H1 (cell line): Measurements from ENCODE around the gene WDR7. TPM values are rescaled to one million over a fixed set of nuclear protein-coding genes. Genes with fewer than 3 reads are reported as not detected.

ENCODE experiments used
- CTCF ChIA-PET: fragments of 300-600 bp; sonication (Branson Sonifier 250); formaldehyde crosslinking; loops from one replicate; lab custom pipeline; 2021; ENCODE audit not compliant: partially characterized antibody; lab: Charles Lee
- POLR2A ChIA-PET: fragments of 300-600 bp; sonication (Branson Sonifier 250); formaldehyde crosslinking; loops from one replicate; lab custom pipeline; 2021; ENCODE audit warnings: inconsistent platforms; ENCODE audit not compliant: partially characterized antibody; lab: Charles Lee
- DNase-seq, 2 experiments: peaks; one replicate each; pipeline versions ENCODE4 v3.0.0 to v3.0.0-alpha.2; 2010 to 2022; ENCODE audit warnings: low spot score in 2 of 2, low read depth in 1 of 2, mixed read lengths in 1 of 2
- FAIRE-seq: peaks from 2 replicates; lab custom pipeline; 2011; peaks lifted over from hg19 to GRCh38; lab: Jason Lieb, UNC
- H2AFZ ChIP-seq: 2 replicates; pipeline ENCODE4 v1.8.1; 2012; ENCODE audit warnings: low read length, inconsistent platforms
- H2AK5ac ChIP-seq: 2 replicates; pipeline ENCODE4 v1.6.1; 2013; ENCODE audit warnings: low read depth, low read length
- H2BK120ac ChIP-seq: replicated peaks from 2 replicates; pipeline ENCODE3; 2013; ENCODE audit warnings: low read depth, low read length, inconsistent platforms
- H2BK12ac ChIP-seq: 2 replicates; pipeline ENCODE4 v1.6.1; 2013; ENCODE audit warnings: low read depth, low read length
- H2BK15ac ChIP-seq: 2 replicates; pipeline ENCODE4 v1.6.1; 2013; ENCODE audit warnings: low read length
- H2BK20ac ChIP-seq: 2 replicates; pipeline ENCODE4 v1.6.1; 2013; ENCODE audit warnings: low read length
- H2BK5ac ChIP-seq: 2 replicates; pipeline ENCODE4 v1.6.1; 2013; ENCODE audit warnings: low read depth, low read length
- H3K14ac ChIP-seq: 2 replicates; pipeline ENCODE4 v1.6.1; 2013; ENCODE audit warnings: inconsistent platforms; ENCODE audit not compliant: insufficient read length
- H3K18ac ChIP-seq: 2 replicates; pipeline ENCODE4 v1.6.1; 2013; ENCODE audit warnings: low read length; ENCODE audit errors: extremely low read depth
- H3K23ac ChIP-seq: 2 replicates; pipeline ENCODE4 v1.6.1; 2013; ENCODE audit warnings: inconsistent platforms; ENCODE audit not compliant: insufficient read length
- H3K23me2 ChIP-seq: 2 replicates; pipeline ENCODE4 v1.6.1; 2013; ENCODE audit warnings: low read depth, low read length
- H3K27ac ChIP-seq: 2 replicates; pipeline ENCODE4 v1.6.1; 2011; ENCODE audit warnings: low read depth, low read length, inconsistent platforms
- H3K27me3 ChIP-seq, 4 experiments: replicated peaks in 1 of 4; 1 replicate in 1 of 4; 2 replicates in 3 of 4; pipeline versions ENCODE4 v1.6.1 to v1.8.1; 2011 to 2013; ENCODE audit warnings: low read length in 3 of 4, mild to moderate bottlenecking in 3 of 4, inconsistent platforms in 2 of 4, mixed read lengths in 2 of 4, moderate library complexity in 1 of 4; ENCODE audit not compliant: control insufficient read depth in 3 of 4, insufficient read depth in 3 of 4; ENCODE audit errors: extremely low read depth in 1 of 4
- H3K36me3 ChIP-seq, 4 experiments: 2 replicates each; pipeline versions ENCODE4 v1.6.1 to v1.8.1; 2011 to 2013; ENCODE audit warnings: mild to moderate bottlenecking in 4 of 4, low read length in 3 of 4, moderate library complexity in 2 of 4, control low read depth in 1 of 4, inconsistent platforms in 1 of 4; ENCODE audit not compliant: insufficient read depth in 4 of 4, control insufficient read depth in 2 of 4
- H3K4ac ChIP-seq: replicated peaks from 2 replicates; pipeline ENCODE3; 2013; ENCODE audit warnings: low read length, low read depth, mixed read lengths, inconsistent platforms; ENCODE audit not compliant: insufficient read length
- H3K4me1 ChIP-seq, 4 experiments: replicated peaks in 1 of 4; 1 replicate in 1 of 4; 2 replicates in 3 of 4; pipeline versions ENCODE4 v1.6.1 to v1.8.1; 2011 to 2013; ENCODE audit warnings: low read length in 3 of 4, inconsistent platforms in 2 of 4, mixed read lengths in 1 of 4; ENCODE audit not compliant: insufficient read depth in 4 of 4, control insufficient read depth in 3 of 4
- H3K4me2 ChIP-seq, 2 experiments: 2 replicates each; pipeline versions ENCODE4 v1.6.1 to v1.8.1; 2011 to 2013; ENCODE audit warnings: low read depth in 2 of 2, low read length in 2 of 2, control low read depth in 1 of 2, inconsistent platforms in 1 of 2, mild to moderate bottlenecking in 1 of 2; ENCODE audit not compliant: insufficient read depth in 1 of 2
- H3K4me3 ChIP-seq, 4 experiments: fragments of 200-600, 300-600 bp in 1 of 4; sonication (generic), shearing (Covaris generic), sonication (Bioruptor Twin) in 1 of 4; 2 replicates each; pipeline versions ENCODE4 v1.5.1 to v1.8.1; 2011 to 2016; ENCODE audit warnings: low read length in 4 of 4, low read depth in 3 of 4, control low read depth in 2 of 4, inconsistent platforms in 2 of 4, mild to moderate bottlenecking in 2 of 4, mixed read lengths in 1 of 4, moderate library complexity in 1 of 4; ENCODE audit not compliant: insufficient read depth in 2 of 4; ENCODE audit errors: extremely low read depth in 1 of 4
- H3K56ac ChIP-seq: replicated peaks from 2 replicates; pipeline ENCODE3; 2013; ENCODE audit warnings: low read depth, mild to moderate bottlenecking, mixed read lengths, low read length, inconsistent platforms; ENCODE audit not compliant: insufficient read length
- H3K79me1 ChIP-seq: 2 replicates; pipeline ENCODE4 v1.6.1; 2013; ENCODE audit warnings: low read depth, low read length, control low read depth
- H3K79me2 ChIP-seq, 2 experiments: 2 replicates each; pipeline versions ENCODE4 v1.6.1 to v1.8.1; 2012 to 2013; ENCODE audit warnings: low read length in 2 of 2, mild to moderate bottlenecking in 2 of 2, inconsistent platforms in 1 of 2; ENCODE audit not compliant: insufficient read depth in 2 of 2, control insufficient read depth in 1 of 2
- H3K9ac ChIP-seq, 4 experiments: replicated peaks in 1 of 4; 1 replicate in 1 of 4; 2 replicates in 3 of 4; pipeline versions ENCODE4 v1.6.1 to v1.8.1; 2011 to 2013; ENCODE audit warnings: low read depth in 3 of 4, low read length in 3 of 4, control low read depth in 2 of 4, mild to moderate bottlenecking in 2 of 4, moderate library complexity in 2 of 4, inconsistent platforms in 1 of 4; ENCODE audit errors: extremely low read depth in 1 of 4
- H3K9me3 ChIP-seq, 2 experiments: 2 replicates each; pipeline versions ENCODE4 v1.6.1 to v1.8.1; 2012 to 2013; ENCODE audit warnings: mild to moderate bottlenecking in 2 of 2, moderate library complexity in 2 of 2, control low read depth in 1 of 2, inconsistent platforms in 1 of 2, low read depth in 1 of 2, low read length in 1 of 2, mixed read lengths in 1 of 2; ENCODE audit not compliant: insufficient read depth in 2 of 2
- H4K20me1 ChIP-seq, 2 experiments: replicated peaks in 1 of 2; 2 replicates each; pipeline versions ENCODE3 to v1.8.1; 2011 to 2013; ENCODE audit warnings: inconsistent platforms in 2 of 2, low read length in 2 of 2, mild to moderate bottlenecking in 1 of 2; ENCODE audit not compliant: insufficient read depth in 2 of 2, control insufficient read depth in 1 of 2
- H4K5ac ChIP-seq: 2 replicates; pipeline ENCODE4 v1.6.1; 2013; ENCODE audit warnings: low read length, low read depth, mixed read lengths, inconsistent platforms; ENCODE audit not compliant: insufficient read length
- H4K8ac ChIP-seq: 2 replicates; pipeline ENCODE4 v1.8.0; 2013; ENCODE audit warnings: mild to moderate bottlenecking, moderate library complexity, low read length, inconsistent platforms; ENCODE audit not compliant: insufficient read depth; ENCODE audit errors: extremely low read depth
- H4K91ac ChIP-seq: replicated peaks from 2 replicates; pipeline ENCODE3; 2013; ENCODE audit warnings: low read length, mixed read lengths, inconsistent platforms; ENCODE audit not compliant: insufficient read length
- ATF2 ChIP-seq: IDR thresholded peaks from 2 replicates; pipeline ENCODE4 v1.6.1; 2012; ENCODE audit warnings: low read length, inconsistent platforms
- BCL11A ChIP-seq, 2 experiments: IDR thresholded peaks; one replicate each; pipeline ENCODE4 v1.6.1; 2011; ENCODE audit warnings: low read depth in 2 of 2, low read length in 2 of 2, mild to moderate bottlenecking in 2 of 2
- CHD1 ChIP-seq: IDR thresholded peaks from 2 replicates; pipeline ENCODE4 v1.6.1; 2012; ENCODE audit warnings: low read depth, low read length, improper control_type of control experiment
- EP300 ChIP-seq, 2 experiments: IDR thresholded peaks; 1 replicate in 1 of 2; 2 replicates in 1 of 2; pipeline ENCODE4 v1.6.1; 2011 to 2012; ENCODE audit warnings: low read depth in 2 of 2, low read length in 2 of 2, mild to moderate bottlenecking in 2 of 2, borderline replicate concordance in 1 of 2, inconsistent platforms in 1 of 2, moderate library complexity in 1 of 2
- FOSL1 ChIP-seq: IDR thresholded peaks from 2 replicates; pipeline ENCODE4 v1.6.1; 2011; ENCODE audit warnings: mild to moderate bottlenecking, low read depth, low read length, moderate library complexity; ENCODE audit not compliant: insufficient read depth
- GABPA ChIP-seq: IDR thresholded peaks from 2 replicates; pipeline ENCODE4 v1.6.1; 2011; ENCODE audit warnings: mild to moderate bottlenecking, low read length, moderate library complexity, borderline replicate concordance; ENCODE audit not compliant: insufficient read depth
- SIRT6 ChIP-seq: IDR thresholded peaks from one replicate; pipeline ENCODE4 v1.7.1; 2012; ENCODE audit warnings: low read length, inconsistent platforms
- SP4 ChIP-seq: IDR thresholded peaks from 2 replicates; pipeline ENCODE4 v1.6.1; 2012; ENCODE audit warnings: low read length, inconsistent platforms
- TAF1 ChIP-seq: IDR thresholded peaks from 2 replicates; pipeline ENCODE4 v1.6.1; 2011; ENCODE audit warnings: mild to moderate bottlenecking, low read depth, low read length
- TBP ChIP-seq: IDR thresholded peaks from 2 replicates; pipeline ENCODE4 v1.6.1; 2011; ENCODE audit warnings: low read depth, low read length, improper control_type of control experiment
- YY1 ChIP-seq: IDR thresholded peaks from 2 replicates; pipeline ENCODE4 v1.6.1; 2011; ENCODE audit warnings: low read depth, mild to moderate bottlenecking, low read length
- WGBS, 2 experiments: shearing (Covaris generic) in 1 of 2; methylation state at CpG; one replicate each; pipeline versions ENCODE4 v1.1.6 to v1.1.7; 2013 to 2015; ENCODE audit warnings: low lambda C conversion rate in 2 of 2, mixed read lengths in 2 of 2, inconsistent platforms in 1 of 2, low coverage in 1 of 2, missing lambda C conversion rate in 1 of 2; ENCODE audit not compliant: insufficient replicate concordance in 2 of 2, insufficient coverage in 1 of 2, insufficient read length in 1 of 2; ENCODE audit errors: extremely low coverage in 1 of 2, missing lambda C conversion rate in 1 of 2; 5-methylcytosine and 5-hydroxymethylcytosine counted together
- polyA plus RNA-seq, 7 experiments: library from polyadenylated mRNA; depleted of rRNA in 3 of 7; stranded (reverse) in 5 of 7; unstranded in 2 of 7; fragments of >200 nt in 5 of 7; fragments of 200-250 nt in 2 of 7; gene quantifications; 1 replicate in 5 of 7; 2 replicates in 1 of 7; 4 replicates in 1 of 7; pipeline versions ENCODE4 v1.2.1 to v1.2.3, GENCODE V29; 2011 to 2013; ENCODE audit warnings: missing spikeins in 2 of 7, mixed read lengths in 2 of 7
- total RNA-seq: library from RNA; stranded (reverse); fragmentation: NEBNext Ultra II Directional; extraction: Animal tissue kit (Norgen Biotek cat#: 25700); gene quantifications from 2 replicates; pipeline ENCODE4 v1.2.1, GENCODE V29; 2021

WDR7 gene
- total and polyA plus RNA-seq, 2 of the 8 experiments (the other 6 are each of a cell fraction or from before 2014, with no cell fraction given) = 5.5 to 15.2 TPM

GRCh38 chr18:56789004-56789888 is 138.1 kb downstream of the WDR7 start:
- H3K36me3 ChIP-seq = no peaks in the 10 kb centered on the region
- FAIRE-seq = no peak
- H3K14ac ChIP-seq = no peak overlapping the region
- no peak overlapping the region for H3K4me2 ChIP-seq
- no peak overlapping the region for H2BK12ac ChIP-seq
- H3K23ac ChIP-seq = no peak overlapping the region
- no peaks in the 10 kb centered on the region for H3K9me3 ChIP-seq
- no peak overlapping the region for H2BK120ac ChIP-seq
- WGBS, 2 experiments = 85% methylated on average over 9 of the region's 9 CpGs; no CpG with 5 or more reads in 1 of the 2 experiments
- no peak overlapping the region for H4K91ac ChIP-seq
- no peak overlapping the region for H3K27ac ChIP-seq
- H3K4me3 ChIP-seq = no peak overlapping the region
- H2AK5ac ChIP-seq = no peak overlapping the region
- H3K79me1 ChIP-seq = no peaks in the 10 kb centered on the region
- no peaks in the 10 kb centered on the region for H3K79me2 ChIP-seq
- ChIA-PET CTCF (interaction anchor here (0.6 to 3.1 kb wide), 40 partner anchors 8 to 1267 kb away, joined by 3 to 13 read pairs (median 4); no protein-coding TSS in a partner anchor), POLR2A (no interaction called here)
- H3K4me1 ChIP-seq = no peaks in the 10 kb centered on the region
- H3K9ac ChIP-seq = no peak overlapping the region
- H4K5ac ChIP-seq = no peak overlapping the region
- H3K27me3 ChIP-seq = no peaks in the 10 kb centered on the region
- no peak overlapping the region; the same call in 1 of the 2 replicates for H4K8ac ChIP-seq
- DNase-seq = peak in 1 of 2 experiments; percentile 78
- no peak overlapping the region for H2AFZ ChIP-seq
- no peak overlapping the region for H2BK15ac ChIP-seq
- no peaks in the 10 kb centered on the region; the same call in 1 of the 2 replicates for H3K23me2 ChIP-seq
- no peak overlapping the region for H2BK5ac ChIP-seq
- no peak overlapping the region for H3K18ac ChIP-seq
- no peak overlapping the region for H2BK20ac ChIP-seq
- no peak overlapping the region for H3K4ac ChIP-seq
- H3K56ac ChIP-seq = no peak overlapping the region
- no peaks in the 10 kb centered on the region for H4K20me1 ChIP-seq
- 0 out of 2 replicates have a peak, but pooled peaks have one; percentile 22 for TF ChIP-seq YY1
- no peak for TF ChIP-seq BCL11A (IDR thresholded peaks at IDR 0.05; ENCODE audit: low read depth in 2 of 2, low read length in 2 of 2)
- no peak for TF ChIP-seq FOSL1
- TF ChIP-seq GABPA = no peak
- no peak for TF ChIP-seq SP4
- TF ChIP-seq TAF1 = no peak
- TF ChIP-seq ATF2 = no peak
- no peak for TF ChIP-seq SIRT6
- no peak for TF ChIP-seq TBP
- no peak for TF ChIP-seq EP300 (IDR thresholded peaks at IDR 0.05; ENCODE audit: borderline replicate concordance in 1 of 2, low read depth in 2 of 2, low read length in 2 of 2)
- TF ChIP-seq CHD1 = no peak
